Sigmoid colon (tissue), 7 donors: ENCODE measurements around the gene USP25. TPM values are rescaled to one million over a fixed set of nuclear protein-coding genes. Genes with fewer than 3 reads are reported as not detected.

Experiments
- DNase-seq: peaks from one replicate; pipeline ENCODE4 v3.0.0-alpha.2; 2019
- H3K27ac ChIP-seq, 4 donors: fragments of 200-600 bp; sonication (generic); one replicate each; pipeline ENCODE4 v1.5.1; 2016 to 2019; ENCODE audit warnings: mild to moderate bottlenecking in 1 of 4
- H3K27me3 ChIP-seq, 3 donors: fragments of 200-600 bp; sonication (generic); one replicate each; pipeline ENCODE4 v1.5.1; 2019; ENCODE audit warnings: mild to moderate bottlenecking in 1 of 3
- H3K36me3 ChIP-seq, 4 donors: fragments of 200-600 bp; sonication (generic); one replicate each; pipeline ENCODE4 v1.5.1; 2016 to 2019
- H3K4me1 ChIP-seq, 4 donors: fragments of 200-600 bp; sonication (generic); one replicate each; pipeline ENCODE4 v1.5.1; 2017 to 2019
- H3K4me3 ChIP-seq, 4 donors: fragments of 200-600 bp; sonication (generic); one replicate each; pipeline ENCODE4 v1.5.1; 2017 to 2019; ENCODE audit warnings: mild to moderate bottlenecking in 2 of 4, moderate library complexity in 1 of 4
- H3K9me3 ChIP-seq, 4 donors: fragments of 200-600 bp in 3 of 4; sonication (generic) in 3 of 4; one replicate each; pipeline versions ENCODE4 v1.5.1 to v1.6.1; 2013 to 2019
- EP300 ChIP-seq, 4 donors: sonication (generic); formaldehyde crosslinking; IDR thresholded peaks; one replicate each; pipeline ENCODE4 v1.6.1; 2017; ENCODE audit warnings: antibody characterized with exemption in 4 of 4
- POLR2A ChIP-seq, 2 donors: fragments of 450-650 bp; IDR thresholded peaks; one replicate each; pipeline ENCODE4 v1.6.1; 2016; ENCODE audit warnings: antibody characterized with exemption in 2 of 2, mild to moderate bottlenecking in 2 of 2, moderate library complexity in 2 of 2
- POLR2AphosphoS5 ChIP-seq, 4 donors: sonication (generic); formaldehyde crosslinking; IDR thresholded peaks; one replicate each; pipeline ENCODE4 v1.6.1; 2017; ENCODE audit warnings: antibody characterized with exemption in 4 of 4
- WGBS, 2 donors: extraction: QIAGEN DNeasy Blood & Tissue Kit; methylation state at CpG; one replicate each; pipeline ENCODE4 v1.1.7; 2013; 5-methylcytosine and 5-hydroxymethylcytosine counted together
- intact Hi-C: fragments of 100-400 bp; cut with DNase I; formaldehyde crosslinking; loops from one replicate; pipeline ENCODE4 v1.15.1; 2023
- polyA plus RNA-seq, 3 donors: library from polyadenylated mRNA; stranded (reverse); fragments of 200-250 nt; gene quantifications; one replicate each; pipeline ENCODE4 v1.2.3, GENCODE V29; 2013
- total RNA-seq, 4 donors: library from RNA; depleted of rRNA; stranded (reverse); fragments of >200 nt; gene quantifications; one replicate each; pipeline ENCODE4 v1.1.0, GENCODE V29; 2016
- TF ChIP-seq, protein P1 (sequence below), 4 experiments: fragments of 450-650 bp in 3 of 4; fragments of 200-600 bp in 1 of 4; IDR thresholded peaks; one replicate each; pipeline ENCODE4 v1.5.1; 2016 to 2019; ENCODE audit warnings: antibody characterized with exemption in 4 of 4, mild to moderate bottlenecking in 3 of 4, moderate library complexity in 2 of 4
- donor health status: healthy with polysubstance abuse.
- donor health status: Bipolar disorder and iron deficiency.
- donor health status: healthy.

USP25 gene, protein sequence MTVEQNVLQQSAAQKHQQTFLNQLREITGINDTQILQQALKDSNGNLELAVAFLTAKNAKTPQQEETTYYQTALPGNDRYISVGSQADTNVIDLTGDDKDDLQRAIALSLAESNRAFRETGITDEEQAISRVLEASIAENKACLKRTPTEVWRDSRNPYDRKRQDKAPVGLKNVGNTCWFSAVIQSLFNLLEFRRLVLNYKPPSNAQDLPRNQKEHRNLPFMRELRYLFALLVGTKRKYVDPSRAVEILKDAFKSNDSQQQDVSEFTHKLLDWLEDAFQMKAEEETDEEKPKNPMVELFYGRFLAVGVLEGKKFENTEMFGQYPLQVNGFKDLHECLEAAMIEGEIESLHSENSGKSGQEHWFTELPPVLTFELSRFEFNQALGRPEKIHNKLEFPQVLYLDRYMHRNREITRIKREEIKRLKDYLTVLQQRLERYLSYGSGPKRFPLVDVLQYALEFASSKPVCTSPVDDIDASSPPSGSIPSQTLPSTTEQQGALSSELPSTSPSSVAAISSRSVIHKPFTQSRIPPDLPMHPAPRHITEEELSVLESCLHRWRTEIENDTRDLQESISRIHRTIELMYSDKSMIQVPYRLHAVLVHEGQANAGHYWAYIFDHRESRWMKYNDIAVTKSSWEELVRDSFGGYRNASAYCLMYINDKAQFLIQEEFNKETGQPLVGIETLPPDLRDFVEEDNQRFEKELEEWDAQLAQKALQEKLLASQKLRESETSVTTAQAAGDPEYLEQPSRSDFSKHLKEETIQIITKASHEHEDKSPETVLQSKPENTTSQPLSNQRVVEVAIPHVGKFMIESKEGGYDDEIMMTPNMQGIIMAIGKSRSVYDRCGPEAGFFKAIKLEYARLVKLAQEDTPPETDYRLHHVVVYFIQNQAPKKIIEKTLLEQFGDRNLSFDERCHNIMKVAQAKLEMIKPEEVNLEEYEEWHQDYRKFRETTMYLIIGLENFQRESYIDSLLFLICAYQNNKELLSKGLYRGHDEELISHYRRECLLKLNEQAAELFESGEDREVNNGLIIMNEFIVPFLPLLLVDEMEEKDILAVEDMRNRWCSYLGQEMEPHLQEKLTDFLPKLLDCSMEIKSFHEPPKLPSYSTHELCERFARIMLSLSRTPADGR
- total RNA-seq (10 to 100 TPM; 37.9 to 54.0 (median 49.0) TPM), polyA plus RNA-seq (10 to 100 TPM; 10.2 to 12.6 (median 12.0) TPM)

GRCh38 chr21:15729674-15730483, at the start of gene USP25:
Gene USP25 (plus strand): TSS chr21:15729982. CDS start chr21:15730394, 412 bp downstream.
- peak; percentile 96 for DNase-seq
- peaks cover 0 to 32% (median 17%) of the 10 kb centered on the region in 4 donors for H3K4me1 ChIP-seq
- no peaks in the 10 kb centered on the region for H3K27me3 ChIP-seq
- WGBS, 2 donors: 0 to 1% methylated on average over 122 to 123 of the region's 123 CpGs
- intact Hi-C loops: loop anchor here (5.0 to 10.0 kb wide), 3 partner anchors 97 to 1885 kb away; partner anchors contain the start of genes BTG3 and HSPA13
- peak; percentile 89 to 95 (median 92) for TF ChIP-seq POLR2AphosphoS5 (IDR thresholded peaks at IDR 0.05)
- TF ChIP-seq, protein P1, sequence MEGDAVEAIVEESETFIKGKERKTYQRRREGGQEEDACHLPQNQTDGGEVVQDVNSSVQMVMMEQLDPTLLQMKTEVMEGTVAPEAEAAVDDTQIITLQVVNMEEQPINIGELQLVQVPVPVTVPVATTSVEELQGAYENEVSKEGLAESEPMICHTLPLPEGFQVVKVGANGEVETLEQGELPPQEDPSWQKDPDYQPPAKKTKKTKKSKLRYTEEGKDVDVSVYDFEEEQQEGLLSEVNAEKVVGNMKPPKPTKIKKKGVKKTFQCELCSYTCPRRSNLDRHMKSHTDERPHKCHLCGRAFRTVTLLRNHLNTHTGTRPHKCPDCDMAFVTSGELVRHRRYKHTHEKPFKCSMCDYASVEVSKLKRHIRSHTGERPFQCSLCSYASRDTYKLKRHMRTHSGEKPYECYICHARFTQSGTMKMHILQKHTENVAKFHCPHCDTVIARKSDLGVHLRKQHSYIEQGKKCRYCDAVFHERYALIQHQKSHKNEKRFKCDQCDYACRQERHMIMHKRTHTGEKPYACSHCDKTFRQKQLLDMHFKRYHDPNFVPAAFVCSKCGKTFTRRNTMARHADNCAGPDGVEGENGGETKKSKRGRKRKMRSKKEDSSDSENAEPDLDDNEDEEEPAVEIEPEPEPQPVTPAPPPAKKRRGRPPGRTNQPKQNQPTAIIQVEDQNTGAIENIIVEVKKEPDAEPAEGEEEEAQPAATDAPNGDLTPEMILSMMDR (IDR thresholded peaks at IDR 0.05): no peak
- no peaks in the 10 kb centered on the region for H3K9me3 ChIP-seq
- H3K36me3 ChIP-seq: no peaks in the 10 kb centered on the region
- H3K4me3 ChIP-seq: peak within 1 kb of the TSS; percentile 82 to 92 (median 87)
- peak within 1 kb of the TSS; percentile 93 to 98 (median 95) for H3K27ac ChIP-seq

- Histone ChIP-seq H3K36me3 (no peaks in the 10 kb centered on the region), H3K27me3 (no peaks in the 10 kb centered on the region), H3K9me3 (no peaks in the 10 kb centered on the region), H3K4me1 (no peaks in the 10 kb centered on the region), H3K4me3 (no peak overlapping the region), H3K27ac (peak overlapping the region in 1 of 4 donors; percentile 41)
- intact Hi-C loops: no loop called here
- no peak for TF ChIP-seq EP300 (IDR thresholded peaks at IDR 0.05)
- TF ChIP-seq POLR2A (IDR thresholded peaks at IDR 0.05): no peak
- 69 to 78% methylated on average over 6 of the region's 6 CpGs for WGBS, 2 donors
- DNase-seq: no peak
Measured at GRCh38 chr21:15682186-15682895, 47.4 kb upstream of the USP25 start.

- Histone ChIP-seq H3K4me3 (no peak overlapping the region), H3K27ac (no peak overlapping the region), H3K4me1 (no peaks in the 10 kb centered on the region), H3K36me3 (no peaks in the 10 kb centered on the region), H3K9me3 (no peaks in the 10 kb centered on the region), H3K27me3 (no peaks in the 10 kb centered on the region)
- WGBS, 2 donors: 40 to 54% methylated on average over 2 of the region's 2 CpGs
- intact Hi-C loops: no loop called here
- TF ChIP-seq POLR2AphosphoS5 (IDR thresholded peaks at IDR 0.05): peak in 1 of 4 donors; percentile 26
- TF ChIP-seq, protein P1 (IDR thresholded peaks at IDR 0.05): no peak
- no peak for DNase-seq
Measured at GRCh38 chr21:15682977-15683376, 46.8 kb upstream of the USP25 start.

DNA sequence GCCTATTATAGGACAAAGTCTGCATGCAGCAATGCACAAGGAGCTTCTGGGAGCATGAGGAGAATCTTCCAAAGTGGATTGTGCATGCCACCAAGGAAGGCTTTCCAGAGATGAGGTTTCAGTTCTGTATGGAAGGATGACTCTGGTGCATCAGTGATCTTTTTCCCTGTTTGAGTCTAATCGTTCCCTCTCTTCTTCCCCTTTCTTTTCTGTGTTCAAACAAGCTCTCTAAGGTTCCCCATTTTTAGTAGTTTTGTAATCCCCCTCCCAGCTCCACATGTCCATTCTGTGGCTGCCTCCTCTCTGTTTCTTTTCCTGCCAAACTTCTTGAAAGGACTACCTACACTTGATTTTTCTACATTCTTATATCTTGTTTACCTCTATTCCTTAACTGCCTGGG, 43.3 kb upstream of the USP25 start:
- Histone ChIP-seq H3K27ac (no peak overlapping the region), H3K9me3 (no peaks in the 10 kb centered on the region), H3K4me1 (no peaks in the 10 kb centered on the region), H3K4me3 (no peak overlapping the region), H3K36me3 (no peaks in the 10 kb centered on the region), H3K27me3 (no peaks in the 10 kb centered on the region)
- TF ChIP-seq POLR2A (IDR thresholded peaks at IDR 0.05) (no peak), POLR2AphosphoS5 (IDR thresholded peaks at IDR 0.05) (no peak), EP300 (IDR thresholded peaks at IDR 0.05) (no peak)
- TF ChIP-seq, protein P1 (IDR thresholded peaks at IDR 0.05): no peak
- DNase-seq: no peak
- intact Hi-C loops: no loop called here
- 35 to 81% methylated on average over 1 of the region's 1 CpG for WGBS, 2 donors
